GM12878 (cell line): ENCODE measurements around the gene THAP11. TPM values are rescaled to one million over a fixed set of nuclear protein-coding genes. Genes with fewer than 3 reads are reported as not detected.
A peak's percentile ranks its signal among the peaks of the same experiment; 100 is the strongest.

Experiments
- ASH2L ChIP-seq: fragments of 300-600, 200-600 bp; sonication (generic); IDR thresholded peaks from 2 replicates; pipeline ENCODE4 v1.6.1; 2017; ENCODE audit warnings: low read depth, mild to moderate bottlenecking, borderline replicate concordance
- ATF7 ChIP-seq: fragments of 450-650 bp; IDR thresholded peaks from 2 replicates; pipeline ENCODE4 v1.6.1; 2016; ENCODE audit warnings: low read depth, mild to moderate bottlenecking
- CBFB ChIP-seq: IDR thresholded peaks from 2 replicates; pipeline ENCODE4 v1.6.1; 2016; ENCODE audit warnings: antibody characterized with exemption, low read depth
- EP300 ChIP-seq, 2 experiments: fragments of 150-350 bp in 1 of 2; IDR thresholded peaks; 2 replicates each; pipeline ENCODE4 v1.6.1; 2011 to 2012; ENCODE audit warnings: low read depth in 2 of 2, low read length in 2 of 2, borderline replicate concordance in 1 of 2, improper control_type of control experiment in 1 of 2, inconsistent platforms in 1 of 2; ENCODE audit not compliant: control insufficient read depth in 1 of 2
- FOXM1 ChIP-seq: IDR thresholded peaks from 2 replicates; pipeline ENCODE4 v1.6.1; 2012; ENCODE audit warnings: low read depth, mild to moderate bottlenecking, inconsistent platforms, low read length, moderate library complexity
- HDGF ChIP-seq: fragments of 450-650 bp; IDR thresholded peaks from 2 replicates; pipeline ENCODE4 v1.6.1; 2016; ENCODE audit warnings: antibody characterized with exemption
- MEF2B ChIP-seq: fragments of 450-650 bp; IDR thresholded peaks from 2 replicates; pipeline ENCODE4 v1.6.1; 2018; ENCODE audit warnings: mild to moderate bottlenecking, moderate library complexity; ENCODE audit not compliant: partially characterized antibody, poor library complexity, severe bottlenecking
- POLR2AphosphoS5 ChIP-seq: IDR thresholded peaks from 2 replicates; pipeline ENCODE4 v1.6.1; 2011; ENCODE audit warnings: mild to moderate bottlenecking, low read length, inconsistent platforms
- RUNX3 ChIP-seq: IDR thresholded peaks from 2 replicates; pipeline ENCODE4 v1.6.1; 2012; ENCODE audit warnings: low read length, inconsistent platforms
- SMC3 ChIP-seq: IDR thresholded peaks from 2 replicates; pipeline ENCODE4 v1.6.1; 2011; ENCODE audit warnings: low read length, improper control_type of control experiment, borderline replicate concordance
- SREBF1 ChIP-seq: IDR thresholded peaks from 2 replicates; pipeline ENCODE4 v1.6.1; 2012; ENCODE audit warnings: mild to moderate bottlenecking, low read length
- STAT3 ChIP-seq: IDR thresholded peaks from 2 replicates; pipeline ENCODE4 v1.6.1; 2011; ENCODE audit warnings: low read depth, low read length, improper control_type of control experiment
- TARDBP ChIP-seq: IDR thresholded peaks from 2 replicates; pipeline ENCODE4 v1.6.1; 2016; ENCODE audit warnings: borderline replicate concordance
- TCF3 ChIP-seq: IDR thresholded peaks from 2 replicates; pipeline ENCODE4 v1.6.1; 2012; ENCODE audit warnings: low read depth, mild to moderate bottlenecking, low read length, borderline replicate concordance; ENCODE audit not compliant: insufficient read depth
- TCF7 ChIP-seq: IDR thresholded peaks from 2 replicates; pipeline ENCODE4 v1.6.1; 2014; ENCODE audit warnings: antibody characterized with exemption, borderline replicate concordance
- ZNF274 ChIP-seq: IDR thresholded peaks from one replicate; pipeline ENCODE4 v1.8.0; 2011; ENCODE audit not compliant: insufficient read length, insufficient read depth
- ZNF622 ChIP-seq: fragments of 450-650 bp; IDR thresholded peaks from 2 replicates; pipeline ENCODE4 v1.6.1; 2017; ENCODE audit warnings: mild to moderate bottlenecking, inconsistent platforms
- polyA plus RNA-seq, 11 experiments: library from polyadenylated mRNA; depleted of rRNA in 4 of 11; unstranded in 6 of 11; stranded (reverse) in 5 of 11; fragments of >200 nt; fragmentation: Nextera tagmentation in 4 of 11; fragmentation: Illumina TruSeq in 1 of 11; extraction: Ambion mirVana in 4 of 11; extraction: Trizol in 1 of 11; gene quantifications; 1 replicate in 1 of 11; 2 replicates in 10 of 11; pipeline versions ENCODE4 v1.2.1 to v1.2.3, GENCODE V29; 2011 to 2016; ENCODE audit warnings: inconsistent platforms in 2 of 11, missing spikeins in 2 of 11, low read depth in 1 of 11
- total RNA-seq, 4 experiments: library from RNA; depleted of rRNA in 3 of 4; stranded (reverse); fragments of >200 nt in 3 of 4; fragmentation: Illumina TruSeq in 1 of 4; extraction: Trizol in 1 of 4; gene quantifications; 2 replicates each; pipeline versions ENCODE4 v1.2.1 to v1.2.3, GENCODE V29; 2013 to 2021
- TF ChIP-seq, protein P1 (sequence below): IDR thresholded peaks from 2 replicates; pipeline ENCODE4 v1.6.1; 2012; ENCODE audit warnings: improper control_type of control experiment, low read depth, low read length; ENCODE audit not compliant: insufficient replicate concordance
- TF ChIP-seq, protein P2 (sequence below): fragments of 450-650 bp; IDR thresholded peaks from 2 replicates; pipeline ENCODE4 v1.6.1; 2017; ENCODE audit warnings: borderline replicate concordance
- TF ChIP-seq, protein P3 (sequence below): fragments of 450-650 bp; IDR thresholded peaks from 2 replicates; pipeline ENCODE4 v1.6.1; 2016; ENCODE audit warnings: mild to moderate bottlenecking

THAP11 gene
- total and polyA plus RNA-seq, 10 of the 15 experiments (the other 5 are each of a cell fraction or from before 2014, with no cell fraction given) = 2.5 to 36.7 (median 21.4) TPM

DNA sequence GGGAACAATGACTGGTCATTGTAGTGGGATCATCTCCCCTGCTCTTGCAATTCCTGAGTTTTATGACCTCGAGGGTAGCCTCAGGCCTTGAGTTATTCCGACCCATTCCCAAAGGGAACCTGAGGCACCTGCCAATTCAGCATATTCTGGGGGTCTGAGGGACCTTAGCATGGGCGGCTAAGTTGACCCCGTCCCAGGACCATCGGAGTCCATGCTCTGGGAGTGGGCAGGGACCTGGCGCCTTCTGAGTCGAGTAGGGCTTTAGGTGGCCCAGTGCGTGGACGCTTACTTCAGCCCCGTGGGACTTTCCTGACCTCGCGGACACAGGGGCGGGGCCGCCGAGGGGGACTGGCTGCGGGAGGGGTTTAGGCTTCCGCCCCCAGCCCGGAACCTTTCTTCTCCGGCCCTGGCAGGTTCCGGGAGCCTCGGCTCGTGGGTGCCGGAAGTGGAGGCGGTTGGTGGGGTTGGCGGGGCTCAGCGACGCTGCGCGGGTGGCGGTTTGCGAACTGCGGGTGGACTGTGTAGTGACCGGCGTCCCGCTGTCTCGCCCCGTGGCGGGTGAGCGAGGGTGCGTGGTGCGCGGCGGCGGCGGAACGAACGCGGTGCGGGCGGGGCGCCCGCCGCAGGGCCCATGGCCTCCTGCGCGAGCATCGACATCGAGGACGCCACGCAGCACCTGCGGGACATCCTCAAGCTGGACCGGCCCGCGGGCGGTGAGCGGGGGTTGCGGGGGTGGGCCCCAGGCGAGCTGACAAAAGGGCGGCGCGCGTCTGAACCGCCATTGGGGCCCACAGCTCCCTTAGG is 30.7 kb downstream of the THAP11 start, which contains the start of gene EDC4 (continued):
- TF ChIP-seq, protein P1, sequence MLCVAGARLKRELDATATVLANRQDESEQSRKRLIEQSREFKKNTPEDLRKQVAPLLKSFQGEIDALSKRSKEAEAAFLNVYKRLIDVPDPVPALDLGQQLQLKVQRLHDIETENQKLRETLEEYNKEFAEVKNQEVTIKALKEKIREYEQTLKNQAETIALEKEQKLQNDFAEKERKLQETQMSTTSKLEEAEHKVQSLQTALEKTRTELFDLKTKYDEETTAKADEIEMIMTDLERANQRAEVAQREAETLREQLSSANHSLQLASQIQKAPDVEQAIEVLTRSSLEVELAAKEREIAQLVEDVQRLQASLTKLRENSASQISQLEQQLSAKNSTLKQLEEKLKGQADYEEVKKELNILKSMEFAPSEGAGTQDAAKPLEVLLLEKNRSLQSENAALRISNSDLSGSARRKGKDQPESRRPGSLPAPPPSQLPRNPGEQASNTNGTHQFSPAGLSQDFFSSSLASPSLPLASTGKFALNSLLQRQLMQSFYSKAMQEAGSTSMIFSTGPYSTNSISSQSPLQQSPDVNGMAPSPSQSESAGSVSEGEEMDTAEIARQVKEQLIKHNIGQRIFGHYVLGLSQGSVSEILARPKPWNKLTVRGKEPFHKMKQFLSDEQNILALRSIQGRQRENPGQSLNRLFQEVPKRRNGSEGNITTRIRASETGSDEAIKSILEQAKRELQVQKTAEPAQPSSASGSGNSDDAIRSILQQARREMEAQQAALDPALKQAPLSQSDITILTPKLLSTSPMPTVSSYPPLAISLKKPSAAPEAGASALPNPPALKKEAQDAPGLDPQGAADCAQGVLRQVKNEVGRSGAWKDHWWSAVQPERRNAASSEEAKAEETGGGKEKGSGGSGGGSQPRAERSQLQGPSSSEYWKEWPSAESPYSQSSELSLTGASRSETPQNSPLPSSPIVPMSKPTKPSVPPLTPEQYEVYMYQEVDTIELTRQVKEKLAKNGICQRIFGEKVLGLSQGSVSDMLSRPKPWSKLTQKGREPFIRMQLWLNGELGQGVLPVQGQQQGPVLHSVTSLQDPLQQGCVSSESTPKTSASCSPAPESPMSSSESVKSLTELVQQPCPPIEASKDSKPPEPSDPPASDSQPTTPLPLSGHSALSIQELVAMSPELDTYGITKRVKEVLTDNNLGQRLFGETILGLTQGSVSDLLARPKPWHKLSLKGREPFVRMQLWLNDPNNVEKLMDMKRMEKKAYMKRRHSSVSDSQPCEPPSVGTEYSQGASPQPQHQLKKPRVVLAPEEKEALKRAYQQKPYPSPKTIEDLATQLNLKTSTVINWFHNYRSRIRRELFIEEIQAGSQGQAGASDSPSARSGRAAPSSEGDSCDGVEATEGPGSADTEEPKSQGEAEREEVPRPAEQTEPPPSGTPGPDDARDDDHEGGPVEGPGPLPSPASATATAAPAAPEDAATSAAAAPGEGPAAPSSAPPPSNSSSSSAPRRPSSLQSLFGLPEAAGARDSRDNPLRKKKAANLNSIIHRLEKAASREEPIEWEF = no peak
- TF ChIP-seq ZNF274 (no peak), ATF7 (no peak), HDGF (peak; percentile 79; the same call in 1 of the 2 replicates), FOXM1 (0 out of 2 replicates have a peak, but pooled peaks have one; percentile 35), CBFB (peak; percentile 82), ZNF622 (no peak), SMC3 (no peak), TARDBP (peak; percentile 77), POLR2AphosphoS5 (peak; percentile 83), RUNX3 (peak; percentile 87), MEF2B (peak; percentile 77), ASH2L (0 out of 2 replicates have a peak, but pooled peaks have one; percentile 70), EP300 (IDR thresholded peaks at IDR 0.05; ENCODE audit: borderline replicate concordance in 1 of 2, control insufficient read depth in 1 of 2, low read depth in 2 of 2, low read length in 2 of 2) (no peak), SREBF1 (no peak), STAT3 (no peak), TCF3 (0 out of 2 replicates have a peak, but pooled peaks have one; percentile 39), TCF7 (no peak)
- TF ChIP-seq, protein P2, sequence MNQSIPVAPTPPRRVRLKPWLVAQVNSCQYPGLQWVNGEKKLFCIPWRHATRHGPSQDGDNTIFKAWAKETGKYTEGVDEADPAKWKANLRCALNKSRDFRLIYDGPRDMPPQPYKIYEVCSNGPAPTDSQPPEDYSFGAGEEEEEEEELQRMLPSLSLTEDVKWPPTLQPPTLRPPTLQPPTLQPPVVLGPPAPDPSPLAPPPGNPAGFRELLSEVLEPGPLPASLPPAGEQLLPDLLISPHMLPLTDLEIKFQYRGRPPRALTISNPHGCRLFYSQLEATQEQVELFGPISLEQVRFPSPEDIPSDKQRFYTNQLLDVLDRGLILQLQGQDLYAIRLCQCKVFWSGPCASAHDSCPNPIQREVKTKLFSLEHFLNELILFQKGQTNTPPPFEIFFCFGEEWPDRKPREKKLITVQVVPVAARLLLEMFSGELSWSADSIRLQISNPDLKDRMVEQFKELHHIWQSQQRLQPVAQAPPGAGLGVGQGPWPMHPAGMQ = no peak
- TF ChIP-seq, protein P3, sequence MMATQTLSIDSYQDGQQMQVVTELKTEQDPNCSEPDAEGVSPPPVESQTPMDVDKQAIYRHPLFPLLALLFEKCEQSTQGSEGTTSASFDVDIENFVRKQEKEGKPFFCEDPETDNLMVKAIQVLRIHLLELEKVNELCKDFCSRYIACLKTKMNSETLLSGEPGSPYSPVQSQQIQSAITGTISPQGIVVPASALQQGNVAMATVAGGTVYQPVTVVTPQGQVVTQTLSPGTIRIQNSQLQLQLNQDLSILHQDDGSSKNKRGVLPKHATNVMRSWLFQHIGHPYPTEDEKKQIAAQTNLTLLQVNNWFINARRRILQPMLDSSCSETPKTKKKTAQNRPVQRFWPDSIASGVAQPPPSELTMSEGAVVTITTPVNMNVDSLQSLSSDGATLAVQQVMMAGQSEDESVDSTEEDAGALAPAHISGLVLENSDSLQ = peak; percentile 27; the same call in 1 of the 2 replicates
